H9 (cell line): ENCODE results near the gene THAP2. TPM values are rescaled to one million over a fixed set of nuclear protein-coding genes. Genes with fewer than 3 reads are reported as not detected.

Source experiments
- DNase-seq: peaks from one replicate; pipeline ENCODE4 v3.0.0-alpha.2; 2017
- H2AFZ ChIP-seq: one replicate; pipeline ENCODE4 v1.6.1; 2013; ENCODE audit warnings: mild to moderate bottlenecking, low read length, control low read depth, moderate library complexity
- H2AK5ac ChIP-seq: 2 replicates; pipeline ENCODE4 v1.6.1; 2013; ENCODE audit warnings: low read length, control low read depth, mixed read lengths; ENCODE audit not compliant: insufficient read length
- H2BK120ac ChIP-seq: one replicate; pipeline ENCODE4 v1.6.1; 2013; ENCODE audit warnings: low read depth, mild to moderate bottlenecking, low read length, control low read depth, inconsistent platforms; ENCODE audit not compliant: poor library complexity, severe bottlenecking
- H2BK12ac ChIP-seq: 2 replicates; pipeline ENCODE4 v1.6.1; 2013; ENCODE audit warnings: low read length, control low read depth, mixed read lengths, low read depth; ENCODE audit not compliant: insufficient read length
- H2BK15ac ChIP-seq: 2 replicates; pipeline ENCODE4 v1.6.1; 2013; ENCODE audit warnings: low read depth, low read length, control low read depth
- H2BK20ac ChIP-seq: one replicate; pipeline ENCODE4 v1.6.1; 2013; ENCODE audit warnings: low read depth, mild to moderate bottlenecking, low read length, control low read depth, inconsistent platforms; ENCODE audit not compliant: poor library complexity, severe bottlenecking
- H2BK5ac ChIP-seq: 2 replicates; pipeline ENCODE4 v1.6.1; 2013; ENCODE audit warnings: low read length, control low read depth, mixed read lengths; ENCODE audit not compliant: insufficient read length
- H3K14ac ChIP-seq: 2 replicates; pipeline ENCODE4 v1.6.1; 2013; ENCODE audit warnings: low read length, control low read depth; ENCODE audit not compliant: insufficient read depth
- H3K18ac ChIP-seq: 2 replicates; pipeline ENCODE4 v1.6.1; 2013; ENCODE audit warnings: low read depth, mild to moderate bottlenecking, mixed read lengths, low read length, control low read depth; ENCODE audit not compliant: insufficient read length
- H3K23ac ChIP-seq: 2 replicates; pipeline ENCODE4 v1.6.1; 2013; ENCODE audit warnings: low read length, control low read depth, mixed read lengths, low read depth; ENCODE audit not compliant: insufficient read length
- H3K23me2 ChIP-seq: 2 replicates; pipeline ENCODE4 v1.6.1; 2013; ENCODE audit warnings: low read depth, mild to moderate bottlenecking, mixed read lengths, low read length, control low read depth; ENCODE audit not compliant: insufficient read length, poor library complexity, severe bottlenecking
- H3K27ac ChIP-seq: 2 replicates; pipeline ENCODE4 v1.5.1; 2013; ENCODE audit warnings: low read length, control low read depth, mixed read lengths, low read depth; ENCODE audit not compliant: insufficient read length
- H3K27me3 ChIP-seq: 2 replicates; pipeline ENCODE4 v1.6.1; 2013; ENCODE audit warnings: low read length, control low read depth, inconsistent platforms; ENCODE audit not compliant: insufficient read depth
- H3K4ac ChIP-seq: 2 replicates; pipeline ENCODE4 v1.6.1; 2013; ENCODE audit warnings: low read depth, mild to moderate bottlenecking, control low read depth, inconsistent platforms, low read length, moderate library complexity
- H3K4me1 ChIP-seq: 2 replicates; pipeline ENCODE4 v1.6.1; 2013; ENCODE audit warnings: low read length, control low read depth, inconsistent platforms; ENCODE audit not compliant: insufficient read depth
- H3K4me2 ChIP-seq: 2 replicates; pipeline ENCODE4 v1.6.1; 2013; ENCODE audit warnings: low read length, control low read depth, mixed read lengths; ENCODE audit not compliant: insufficient read length, insufficient read depth
- H3K56ac ChIP-seq: 2 replicates; pipeline ENCODE4 v1.6.1; 2013; ENCODE audit warnings: low read depth, mild to moderate bottlenecking, mixed read lengths, low read length, control low read depth; ENCODE audit not compliant: insufficient read length
- H3K79me1 ChIP-seq: 2 replicates; pipeline ENCODE4 v1.6.1; 2013; ENCODE audit warnings: low read depth, mild to moderate bottlenecking, moderate library complexity, low read length, control low read depth, inconsistent platforms; ENCODE audit not compliant: insufficient read depth, poor library complexity, severe bottlenecking
- H3K79me2 ChIP-seq: 2 replicates; pipeline ENCODE4 v1.6.1; 2013; ENCODE audit warnings: low read length, control low read depth, inconsistent platforms; ENCODE audit not compliant: insufficient read depth
- H3K9ac ChIP-seq: 2 replicates; pipeline ENCODE4 v1.6.1; 2013; ENCODE audit warnings: low read length, control low read depth, mixed read lengths; ENCODE audit not compliant: insufficient read length; ENCODE audit errors: extremely low read depth
- H3K9me3 ChIP-seq: one replicate; pipeline ENCODE4 v1.6.1; 2013; ENCODE audit warnings: low read depth, low read length, inconsistent platforms; ENCODE audit not compliant: control insufficient read depth
- H3T11ph ChIP-seq: one replicate; pipeline ENCODE4 v1.6.1; 2013; ENCODE audit warnings: mild to moderate bottlenecking, low read length, control low read depth, inconsistent platforms
- H4K20me1 ChIP-seq: one replicate; pipeline ENCODE4 v1.6.1; 2013; ENCODE audit not compliant: control insufficient read depth, insufficient read length, insufficient read depth
- H4K5ac ChIP-seq: 2 replicates; pipeline ENCODE4 v1.6.1; 2013; ENCODE audit warnings: low read depth, mild to moderate bottlenecking, mixed read lengths, low read length, control low read depth; ENCODE audit not compliant: insufficient read length
- H4K8ac ChIP-seq: replicated peaks from 2 replicates; pipeline ENCODE4 v1.6.1; 2013; ENCODE audit warnings: low read length, control low read depth, mixed read lengths, low read depth; ENCODE audit not compliant: insufficient read length
- H4K91ac ChIP-seq: 2 replicates; pipeline ENCODE4 v1.6.1; 2013; ENCODE audit warnings: low read depth, mild to moderate bottlenecking, moderate library complexity, mixed read lengths, low read length, control low read depth; ENCODE audit not compliant: insufficient read length
- H3K27ac Mint-ChIP-seq, 3 experiments: 2 replicates in 2 of 3; 3 replicates in 1 of 3; pipeline ENCODE4 v1.8.0; 2020 to 2021; ENCODE audit warnings: mixed read lengths in 3 of 3, mild to moderate bottlenecking in 1 of 3, moderate library complexity in 1 of 3
- H3K27me3 Mint-ChIP-seq: 2 replicates; pipeline ENCODE4 v1.8.0; 2021; ENCODE audit warnings: low read depth, mild to moderate bottlenecking, moderate library complexity, mixed read lengths
- H3K36me3 Mint-ChIP-seq, 3 experiments: 2 replicates in 2 of 3; 3 replicates in 1 of 3; pipeline ENCODE4 v1.8.0; 2020 to 2021; ENCODE audit warnings: low read depth in 3 of 3, mixed read lengths in 3 of 3; ENCODE audit not compliant: insufficient read depth in 1 of 3
- H3K4me1 Mint-ChIP-seq, 2 experiments: 2 replicates each; pipeline ENCODE4 v1.8.0; 2020; ENCODE audit warnings: mixed read lengths in 2 of 2
- H3K4me3 Mint-ChIP-seq, 2 experiments: 2 replicates in 1 of 2; 3 replicates in 1 of 2; pipeline ENCODE4 v1.8.0; 2020 to 2021; ENCODE audit warnings: mild to moderate bottlenecking in 2 of 2, mixed read lengths in 2 of 2, moderate library complexity in 1 of 2
- H3K9me3 Mint-ChIP-seq, 2 experiments: 2 replicates in 1 of 2; 3 replicates in 1 of 2; pipeline ENCODE4 v1.8.0; 2020; ENCODE audit warnings: mild to moderate bottlenecking in 2 of 2, mixed read lengths in 2 of 2, moderate library complexity in 1 of 2
- CTCF ChIP-seq: fragments of 200-600 bp; sonication (generic); conservative IDR thresholded peaks from 3 replicates; pipeline ENCODE4 v1.8.0; 2021; ENCODE audit warnings: antibody characterized with exemption, mild to moderate bottlenecking
- WGBS: extraction: QIAGEN DNeasy Blood & Tissue Kit; methylation state at CpG from one replicate; pipeline ENCODE4 v1.1.7; 2013; ENCODE audit warnings: missing lambda C conversion rate, low lambda C conversion rate, mixed read lengths; ENCODE audit not compliant: insufficient read length; ENCODE audit errors: extremely low coverage; 5-methylcytosine and 5-hydroxymethylcytosine counted together
- total RNA-seq: library from RNA; stranded (reverse); gene quantifications from 2 replicates; pipeline ENCODE4 v1.2.1, GENCODE V29; 2021

The THAP2 gene
- total RNA-seq, 1 experiment from 2014 or later: 3.7 TPM

DNA sequence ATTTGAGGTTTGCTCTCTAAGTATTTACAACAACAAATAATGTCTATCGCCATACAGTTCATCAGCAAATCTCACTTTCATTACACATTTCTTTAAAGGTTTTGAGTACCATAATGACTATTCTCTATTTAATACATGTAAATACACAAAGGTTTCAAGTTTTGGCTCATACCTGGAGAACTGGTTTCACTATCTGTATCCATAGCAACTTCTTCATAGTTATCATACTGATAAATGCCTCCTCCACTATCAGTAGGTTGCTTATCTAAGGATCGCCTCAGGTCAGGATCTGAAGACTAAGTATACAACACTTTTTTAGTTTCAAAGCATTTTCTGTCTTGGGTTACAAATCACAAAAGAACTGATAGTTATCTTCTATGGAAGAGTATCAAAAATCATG is 21.8 kb upstream of the THAP2 start:
- Histone ChIP-seq H4K5ac (no peak overlapping the region), H3K4me1 (no peaks in the 10 kb centered on the region), H2BK15ac (no peak overlapping the region), H2BK20ac (no peak overlapping the region), H3K9ac (no peak overlapping the region), H4K20me1 (no peaks in the 10 kb centered on the region), H3K27ac (no peak overlapping the region), H3K79me1 (no peaks in the 10 kb centered on the region), H4K91ac (no peak overlapping the region), H2BK120ac (no peak overlapping the region), H3K4ac (no peak overlapping the region), H3K23me2 (no peaks in the 10 kb centered on the region), H3K14ac (no peak overlapping the region), H3K56ac (no peak overlapping the region), H3K27me3 (no peaks in the 10 kb centered on the region), H2AK5ac (no peak overlapping the region), H2BK12ac (no peak overlapping the region), H3K79me2 (no peaks in the 10 kb centered on the region), H3K9me3 (no peaks in the 10 kb centered on the region), H3T11ph (no peak overlapping the region), H3K4me2 (no peak overlapping the region), H4K8ac (no peak overlapping the region), H3K23ac (no peak overlapping the region), H2BK5ac (no peak overlapping the region), H2AFZ (no peak overlapping the region), H3K18ac (no peak overlapping the region)
- Mint-ChIP-seq H3K4me1 (no peaks in the 10 kb centered on the region), H3K36me3 (peaks cover 18 to 75% (median 51%) of the 10 kb centered on the region in 3 experiments; a peak in 6 of 7 replicates), H3K9me3 (no peaks in the 10 kb centered on the region), H3K27me3 (no peaks in the 10 kb centered on the region), H3K27ac (no peak overlapping the region), H3K4me3 (no peak overlapping the region)
- WGBS: no CpG with 5 or more reads among the region's 2 CpGs
- no peak for TF ChIP-seq CTCF
- no peak for DNase-seq
